Measurements from ENCODE around the gene RAMACL. TPM values are rescaled to one million over a fixed set of nuclear protein-coding genes. Genes with fewer than 3 reads are reported as not detected.

Gene RAMACL
- total and polyA plus RNA-seq, 4 donors: 0.22 to 0.59 (median 0.31) TPM

GRCh38 chr6:166632731-166633130 is 46.3 kb upstream of the RAMACL start (continued):
- TF ChIP-seq CTCF (IDR thresholded peaks at IDR 0.05; ENCODE audit: low read depth, low read length, missing input control) (no peak), RXRA (IDR thresholded peaks at IDR 0.05) (no peak), HNF4G (IDR thresholded peaks at IDR 0.05) (no peak)

DNA sequence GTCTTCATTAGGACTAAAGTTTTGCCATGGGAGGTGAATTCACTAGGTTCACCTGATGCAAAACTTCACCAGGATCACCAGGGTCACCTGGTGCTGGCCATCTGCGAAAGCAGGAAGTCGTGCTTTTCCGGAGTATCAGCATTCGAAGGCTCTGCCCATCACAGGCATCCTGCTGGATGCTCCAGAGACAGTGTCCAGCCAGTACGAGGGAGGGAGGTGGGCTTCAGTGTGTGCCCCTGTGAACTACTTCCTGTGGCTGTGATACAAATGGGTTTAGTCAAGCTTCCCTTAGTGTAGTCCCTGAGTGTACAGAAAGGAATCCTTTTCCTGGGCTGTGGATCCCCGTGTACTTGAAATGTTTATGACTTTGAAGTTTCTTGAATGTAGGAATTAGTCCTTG is 44.0 kb upstream of the RAMACL start:
- Histone ChIP-seq H3K27ac (ENCODE audit: low read depth in 1 of 2, low read length in 2 of 2) (no peak overlapping the region), H3K36me3 (ENCODE audit: control insufficient read depth in 4 of 4, insufficient read depth in 3 of 4, low read depth in 1 of 4, low read length in 3 of 4) (no peaks in the 10 kb centered on the region), H3K9me3 (ENCODE audit: control insufficient read depth in 4 of 4, low read length in 3 of 4) (no peaks in the 10 kb centered on the region), H3K4me3 (ENCODE audit: low read depth in 1 of 3, low read length in 3 of 3) (no peak overlapping the region), H3K27me3 (ENCODE audit: control insufficient read depth in 4 of 4, insufficient read depth in 4 of 4, low read length in 3 of 4) (peaks cover 0 to 4% (median 0%) of the 10 kb centered on the region in 4 donors), H3K9ac (ENCODE audit: low read depth in 1 of 2, low read length in 2 of 2) (no peak overlapping the region), H3K4me1 (ENCODE audit: control insufficient read depth in 4 of 4, insufficient read depth in 4 of 4, low read length in 3 of 4) (peaks cover 0 to 25% (median 19%) of the 10 kb centered on the region in 4 donors)
- WGBS: 77% methylated on average over 6 of the region's 6 CpGs
- no peak for DNase-seq (ENCODE audit: low spot score)
- no peak for TF ChIP-seq RAD21 (IDR thresholded peaks at IDR 0.05)
- no peak for TF ChIP-seq JUND (IDR thresholded peaks at IDR 0.05)
- no peak for TF ChIP-seq EGR1 (IDR thresholded peaks at IDR 0.05; ENCODE audit: low read depth in 2 of 2)
- no peak for TF ChIP-seq RXRA (IDR thresholded peaks at IDR 0.05)
- no peak for TF ChIP-seq SP1 (IDR thresholded peaks at IDR 0.05)
- TF ChIP-seq FOXA1 (IDR thresholded peaks at IDR 0.05): no peak

DNA sequence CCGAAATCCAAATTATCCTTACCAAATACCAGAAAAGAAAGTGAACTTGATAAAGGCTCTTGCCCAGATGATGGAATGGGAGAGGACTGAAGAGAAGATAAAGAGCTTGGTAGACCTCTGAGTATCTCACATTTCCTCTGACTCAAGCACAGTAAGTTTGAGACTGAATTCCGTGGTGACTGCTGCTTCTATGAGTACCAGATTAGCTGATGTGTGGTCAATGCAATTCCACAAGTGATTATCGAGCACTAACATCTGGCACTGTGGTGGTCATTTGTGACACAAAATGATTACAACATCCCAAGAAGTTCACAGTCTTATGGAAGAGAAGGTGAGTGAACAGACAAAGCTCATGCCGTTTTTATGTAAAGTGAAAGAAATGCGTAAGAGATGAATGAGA is 43.1 kb upstream of the RAMACL start:
- no peaks in the 10 kb centered on the region for H3K9me3 ChIP-seq (ENCODE audit: control insufficient read depth in 4 of 4, low read length in 3 of 4)
- no peak overlapping the region for H3K9ac ChIP-seq (ENCODE audit: low read depth in 1 of 2, low read length in 2 of 2)
- H3K27ac ChIP-seq (ENCODE audit: low read depth in 1 of 2, low read length in 2 of 2): no peak overlapping the region
- DNase-seq (ENCODE audit: low spot score): no peak
- WGBS: 84% methylated on average over 5 of the region's 5 CpGs
- no peak for TF ChIP-seq JUND (IDR thresholded peaks at IDR 0.05)
- TF ChIP-seq, protein P1, sequence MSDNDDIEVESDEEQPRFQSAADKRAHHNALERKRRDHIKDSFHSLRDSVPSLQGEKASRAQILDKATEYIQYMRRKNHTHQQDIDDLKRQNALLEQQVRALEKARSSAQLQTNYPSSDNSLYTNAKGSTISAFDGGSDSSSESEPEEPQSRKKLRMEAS (IDR thresholded peaks at IDR 0.05): no peak
- no peak for TF ChIP-seq FOXA2 (IDR thresholded peaks at IDR 0.05)
- no peak for TF ChIP-seq ZBTB33 (IDR thresholded peaks at IDR 0.05)
- TF ChIP-seq YY1 (IDR thresholded peaks at IDR 0.05): no peak
- no peak overlapping the region for H3K4me3 ChIP-seq (ENCODE audit: low read depth in 1 of 3, low read length in 3 of 3)
- no peaks in the 10 kb centered on the region for H3K36me3 ChIP-seq (ENCODE audit: control insufficient read depth in 4 of 4, insufficient read depth in 3 of 4, low read depth in 1 of 4, low read length in 3 of 4)
- H3K4me1 ChIP-seq (ENCODE audit: control insufficient read depth in 4 of 4, insufficient read depth in 4 of 4, low read length in 3 of 4): peaks cover 0 to 26% (median 19%) of the 10 kb centered on the region in 4 donors
- peaks cover 0 to 4% (median 0%) of the 10 kb centered on the region in 4 donors for H3K27me3 ChIP-seq (ENCODE audit: control insufficient read depth in 4 of 4, insufficient read depth in 4 of 4, low read length in 3 of 4)
